K562 (cell line): ENCODE data around the gene A2ML1.

ENCODE experiments used
- CTCF ChIP-seq, 3 experiments: IDR thresholded peaks in 2 of 3; conservative IDR thresholded peaks in 1 of 3; 2 replicates each; pipeline ENCODE4 v1.5.1; 2011 to 2012; ENCODE audit warnings: low read length in 3 of 3, mild to moderate bottlenecking in 3 of 3, control low read depth in 2 of 3, improper control_type of control experiment in 1 of 3, inconsistent platforms in 1 of 3, low read depth in 1 of 3, mixed read lengths in 1 of 3, moderate library complexity in 1 of 3; ENCODE audit not compliant: insufficient read depth in 2 of 3
- GABPA ChIP-seq: fragments of 200-800 bp; sonication (Bioruptor generic); conservative IDR thresholded peaks from 2 replicates; pipeline ENCODE4 v1.6.1; 2016; ENCODE audit warnings: low read depth, missing genetic modification characterization, missing compliant biosample characterization
- GATA2 ChIP-seq: sonication (generic); formaldehyde crosslinking; IDR thresholded peaks from 2 replicates; pipeline ENCODE4 v1.4.0; 2020; ENCODE audit warnings: mild to moderate bottlenecking, missing genetic modification reagents
- POLR2AphosphoS2 ChIP-seq: IDR thresholded peaks from 2 replicates; pipeline ENCODE4 v1.6.1; 2012; ENCODE audit warnings: low read length, improper control_type of control experiment
- USF1 ChIP-seq: sonication (generic); formaldehyde crosslinking; IDR thresholded peaks from 2 replicates; pipeline ENCODE4 v1.9.0; 2022; ENCODE audit warnings: mild to moderate bottlenecking, missing genetic modification reagents
- ZBTB33 ChIP-seq: sonication (generic); formaldehyde crosslinking; IDR thresholded peaks from 2 replicates; pipeline ENCODE4 v1.8.1; 2023; ENCODE audit warnings: mild to moderate bottlenecking, missing genetic modification reagents
- ZNF384 ChIP-seq: IDR thresholded peaks from 2 replicates; pipeline ENCODE4 v1.6.1; 2012; ENCODE audit warnings: low read depth, low read length, improper control_type of control experiment
- ZNF785 ChIP-seq: fragments of 250-450 bp; sonication (Bioruptor Pico); IDR thresholded peaks from 2 replicates; pipeline ENCODE4 v1.4.0; 2020; ENCODE audit warnings: mild to moderate bottlenecking

GRCh38 chr12:8846305-8846704 is 23.9 kb downstream of the A2ML1 start:
- TF ChIP-seq USF1 (CRISPR knock-in tag) (no peak), ZNF785 (CRISPR knock-in tag) (no peak), ZBTB33 (CRISPR knock-in tag) (no peak), POLR2AphosphoS2 (no peak), ZNF384 (no peak), GATA2 (CRISPR knock-in tag) (no peak), GABPA (tag) (no peak), CTCF (IDR thresholded peaks at IDR 0.05 in 2 of 3, conservative IDR thresholded peaks at IDR 0.05 in 1 of 3; ENCODE audit: insufficient read depth in 2 of 3, low read depth in 1 of 3, low read length in 3 of 3) (no peak)
